MM.1S (cell line): ENCODE data around the gene CPT1C.

Experiments
- CTCF ChIP-seq: fragments of 300-600 bp; sonication (generic); IDR thresholded peaks from 2 replicates; pipeline ENCODE4 v1.5.1; 2016; ENCODE audit warnings: antibody characterized with exemption, low read length, mixed read lengths
- EZH2 ChIP-seq: fragments of 300-600 bp; sonication (generic); optimal IDR thresholded peaks from 2 replicates; pipeline ENCODE3; 2017; ENCODE audit warnings: low read depth, mild to moderate bottlenecking, antibody characterized with exemption, low read length, mixed read lengths
- EZH2phosphoT487 ChIP-seq: fragments of 300-600 bp; sonication (generic); IDR thresholded peaks from 2 replicates; pipeline ENCODE4 v1.6.1; 2018; ENCODE audit warnings: antibody characterized with exemption, low read length

DNA sequence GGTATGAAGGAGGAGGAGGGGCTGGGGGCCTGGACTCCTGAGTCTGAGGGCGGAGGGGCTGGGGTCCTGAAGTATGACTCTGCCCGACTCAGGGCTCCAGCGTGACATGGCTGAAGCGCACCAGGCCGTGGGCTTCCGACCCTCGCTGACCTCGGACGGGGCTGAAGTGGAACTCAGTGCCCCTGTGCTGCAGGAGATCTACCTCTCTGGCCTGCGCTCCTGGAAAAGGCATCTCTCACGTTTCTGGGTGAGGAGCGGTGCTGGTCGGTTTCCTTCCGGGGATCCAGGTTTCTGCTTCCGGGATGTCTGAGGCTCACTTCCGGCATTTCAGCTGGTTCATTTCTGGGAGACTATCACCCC is 1.2 kb downstream of the CPT1C start:
- TF ChIP-seq CTCF: no peak
- no peak for TF ChIP-seq EZH2
- no peak for TF ChIP-seq EZH2phosphoT487
